Body of pancreas (tissue), 4 donors: Measurements from ENCODE around the gene CDC42EP5. TPM values are rescaled to one million over a fixed set of nuclear protein-coding genes. Genes with fewer than 3 reads are reported as not detected.

Experiments
- ATAC-seq: fragments of 150-250 bp; one replicate; pipeline ENCODE4 v1.9.1; 2016
- DNase-seq, 4 donors: peaks; one replicate each; pipeline ENCODE4 v3.0.0-alpha.2; 2019
- H3K27ac ChIP-seq, 4 donors: fragments of 200-600 bp; sonication (generic); 1 replicate in 3 of 4; 2 replicates in 1 of 4; pipeline versions ENCODE4 v1.5.1 to v1.6.1; 2016 to 2019; ENCODE audit warnings: mild to moderate bottlenecking in 1 of 4, mixed read lengths in 1 of 4, moderate library complexity in 1 of 4
- H3K27me3 ChIP-seq, 2 donors: fragments of 200-600 bp; sonication (generic); one replicate each; pipeline ENCODE4 v1.6.0; 2016; ENCODE audit warnings: mild to moderate bottlenecking in 1 of 2
- H3K36me3 ChIP-seq, 2 donors: fragments of 200-600 bp; sonication (generic); replicated peaks in 1 of 2; 2 replicates each; pipeline ENCODE4 v1.5.1; 2016; ENCODE audit warnings: low read depth in 2 of 2; ENCODE audit not compliant: insufficient read depth in 1 of 2
- H3K4me1 ChIP-seq: fragments of 200-600 bp; sonication (generic); one replicate; pipeline ENCODE4 v1.6.0; 2016
- H3K4me3 ChIP-seq, 2 donors: fragments of 200-600 bp; sonication (generic); 1 replicate in 1 of 2; 2 replicates in 1 of 2; pipeline ENCODE4 v1.5.1; 2016 to 2019
- H3K9me3 ChIP-seq, 3 donors: fragments of 200-600 bp; sonication (generic); 1 replicate in 2 of 3; 2 replicates in 1 of 3; pipeline ENCODE4 v1.5.1; 2016
- CTCF ChIP-seq, 7 experiments: fragments of 450-650 bp in 4 of 7; fragments of 200-600 bp in 3 of 7; sonication (generic) in 3 of 7; IDR thresholded peaks; one replicate each; pipeline ENCODE4 v1.5.1; 2016 to 2019; ENCODE audit warnings: antibody characterized with exemption in 7 of 7
- POLR2A ChIP-seq, 3 donors: fragments of 450-650 bp; IDR thresholded peaks; one replicate each; pipeline ENCODE4 v1.6.1; 2016; ENCODE audit warnings: antibody characterized with exemption in 3 of 3, mild to moderate bottlenecking in 2 of 3
- WGBS, 2 donors: methylation state at CpG; one replicate each; pipeline ENCODE4 v1.1.5; 2017; 5-methylcytosine and 5-hydroxymethylcytosine counted together
- intact Hi-C: fragments of 100-400 bp; cut with DNase I; formaldehyde crosslinking; loops from one replicate; pipeline ENCODE4 v1.15.1; 2023
- total RNA-seq, 2 donors: library from RNA; depleted of rRNA; stranded (reverse); fragments of >200 nt; gene quantifications; one replicate each; pipeline ENCODE4 v1.1.0, GENCODE V29; 2016

CDC42EP5 gene
- total RNA-seq, 2 donors from 2014 or later, result 18.2 to 92.9 TPM

GRCh38 chr19:54485851-54486250 lies 12.8 kb upstream of the CDC42EP5 start:
- intact Hi-C loops, result loop anchor here (10.0 kb wide), 1 partner anchor 189 kb away; no protein-coding TSS in a partner anchor
- no peaks in the 10 kb centered on the region for H3K4me1 ChIP-seq
- H3K27ac ChIP-seq, result no peak overlapping the region
- H3K27me3 ChIP-seq, result peaks cover 0 to 5% of the 10 kb centered on the region in 2 donors
- no peak for ATAC-seq
- DNase-seq, result no peak
- 64 to 67% methylated on average over 5 of the region's 5 CpGs for WGBS, 2 donors
- TF ChIP-seq CTCF (IDR thresholded peaks at IDR 0.05) (no peak), POLR2A (IDR thresholded peaks at IDR 0.05) (no peak)
- no peak overlapping the region for H3K4me3 ChIP-seq
- H3K36me3 ChIP-seq, result no peaks in the 10 kb centered on the region
- H3K9me3 ChIP-seq, result no peaks in the 10 kb centered on the region

- WGBS, 2 donors, result 66% methylated on average over 10 of the region's 10 CpGs
- peaks cover 0 to 5% of the 10 kb centered on the region in 2 donors for H3K27me3 ChIP-seq
- intact Hi-C loops, result loop anchor here (10.0 kb wide), 1 partner anchor 190 kb away; no protein-coding TSS in a partner anchor
- H3K9me3 ChIP-seq, result no peaks in the 10 kb centered on the region
- H3K4me3 ChIP-seq, result no peak overlapping the region
- ATAC-seq (no peak), DNase-seq (no peak)
- no peak overlapping the region for H3K27ac ChIP-seq
- TF ChIP-seq POLR2A (IDR thresholded peaks at IDR 0.05), result no peak
- no peak for TF ChIP-seq CTCF (IDR thresholded peaks at IDR 0.05)
- H3K4me1 ChIP-seq, result no peaks in the 10 kb centered on the region
- no peaks in the 10 kb centered on the region for H3K36me3 ChIP-seq
Observed at GRCh38 chr19:54484451-54484850, 11.4 kb upstream of the CDC42EP5 start.

GRCh38 chr19:54482889-54483288 lies 9.8 kb upstream of the CDC42EP5 start:
- Histone ChIP-seq H3K27me3 (peaks cover 0 to 5% of the 10 kb centered on the region in 2 donors), H3K9me3 (no peaks in the 10 kb centered on the region), H3K4me3 (no peak overlapping the region), H3K4me1 (no peaks in the 10 kb centered on the region), H3K27ac (no peak overlapping the region), H3K36me3 (no peaks in the 10 kb centered on the region)
- TF ChIP-seq CTCF (IDR thresholded peaks at IDR 0.05), result no peak
- DNase-seq (no peak), ATAC-seq (no peak)
- intact Hi-C loops, result loop anchor here (10.0 kb wide), 1 partner anchor 192 kb away; no protein-coding TSS in a partner anchor
- 58 to 71% methylated on average over 3 of the region's 3 CpGs for WGBS, 2 donors

GRCh38 chr19:54481326-54481930 lies 8.3 kb upstream of the CDC42EP5 start:
- Histone ChIP-seq H3K36me3 (no peaks in the 10 kb centered on the region), H3K9me3 (no peaks in the 10 kb centered on the region), H3K4me3 (no peak overlapping the region), H3K27ac (no peak overlapping the region), H3K4me1 (no peaks in the 10 kb centered on the region), H3K27me3 (peaks cover 0 to 5% of the 10 kb centered on the region in 2 donors)
- no peak for ATAC-seq
- DNase-seq, result peak in 2 of 4 donors; percentile 26 to 32
- 8 to 10% methylated on average over 16 of the region's 16 CpGs for WGBS, 2 donors
- TF ChIP-seq POLR2A (IDR thresholded peaks at IDR 0.05), result no peak
- peak; percentile 28 to 56 (median 48) for TF ChIP-seq CTCF (IDR thresholded peaks at IDR 0.05)
- intact Hi-C loops, result loop anchor here (10.0 kb wide), 1 partner anchor 193 kb away; no protein-coding TSS in a partner anchor

- no peaks in the 10 kb centered on the region for H3K36me3 ChIP-seq
- WGBS, 2 donors, result 71 to 81% methylated on average over 2 of the region's 2 CpGs
- H3K27me3 ChIP-seq, result peaks cover 0 to 5% of the 10 kb centered on the region in 2 donors
- intact Hi-C loops, result loop anchor here (10.0 kb wide), 1 partner anchor 195 kb away; no protein-coding TSS in a partner anchor
- DNase-seq (no peak), ATAC-seq (no peak)
- no peak for TF ChIP-seq CTCF (IDR thresholded peaks at IDR 0.05)
- no peak for TF ChIP-seq POLR2A (IDR thresholded peaks at IDR 0.05)
- H3K4me1 ChIP-seq, result no peaks in the 10 kb centered on the region
- H3K9me3 ChIP-seq, result no peaks in the 10 kb centered on the region
- no peak overlapping the region for H3K4me3 ChIP-seq
- H3K27ac ChIP-seq, result no peak overlapping the region
Observed at GRCh38 chr19:54480051-54480450, 7.0 kb upstream of the CDC42EP5 start.
